ENCODE measurements around the gene GAR1. TPM values are rescaled to one million over a fixed set of nuclear protein-coding genes. Genes with fewer than 3 reads are reported as not detected.
A peak's percentile ranks its signal among the peaks of the same experiment; 100 is the strongest.

The GAR1 gene
- total and polyA plus RNA-seq, 9 of the 15 experiments (the other 6 are each of a cell fraction or from before 2014, with no cell fraction given) = 35.7 to 194 (median 68.2) TPM

- TF ChIP-seq ZNF696 (CRISPR knock-in tag; conservative IDR thresholded peaks at IDR 0.05) (no peak), CCAR2 (IDR thresholded peaks at IDR 0.05; ENCODE audit: low read depth, low read length) (no peak), SREBF1 (IDR thresholded peaks at IDR 0.05; ENCODE audit: borderline replicate concordance, low read depth, low read length) (no peak), MITF (IDR thresholded peaks at IDR 0.05) (no peak), TRIM28 (IDR thresholded peaks at IDR 0.05) (no peak), ZFP91 (CRISPR knock-in tag; IDR thresholded peaks at IDR 0.05) (no peak), PBX2 (CRISPR knock-in tag; IDR thresholded peaks at IDR 0.05; ENCODE audit: low read depth) (no peak), PBX2 (tag; conservative IDR thresholded peaks at IDR 0.05; ENCODE audit: low read depth) (peak; percentile 85), CBX3 (IDR thresholded peaks at IDR 0.05; ENCODE audit: borderline replicate concordance in 1 of 2, low read length in 2 of 2) (no peak), ZNF133 (CRISPR knock-in tag; IDR thresholded peaks at IDR 0.05) (no peak), SIN3B (IDR thresholded peaks at IDR 0.05; ENCODE audit: low read depth) (no peak), THRB (CRISPR knock-in tag; conservative IDR thresholded peaks at IDR 0.05) (peak; percentile 39; the same call in 1 of the 2 replicates), PTRF (tag; IDR thresholded peaks at IDR 0.05) (0 out of 2 replicates have a peak, but pooled peaks have one; percentile 17), ETV1 (tag; conservative IDR thresholded peaks at IDR 0.05; ENCODE audit: low read depth) (peak; percentile 62), RCOR1 (IDR thresholded peaks at IDR 0.05; ENCODE audit: borderline replicate concordance in 1 of 2, low read depth in 2 of 2, low read length in 2 of 2) (peak in 1 of 2 experiments; percentile 68; a peak in 1 of 4 replicates), RBM34 (IDR thresholded peaks at IDR 0.05; ENCODE audit: borderline replicate concordance, insufficient read depth, low read length) (no peak), RAD21 (CRISPR knock-in tag; conservative IDR thresholded peaks at IDR 0.05 in 1 of 2, IDR thresholded peaks at IDR 0.05 in 1 of 2) (no peak), EP400 (IDR thresholded peaks at IDR 0.05) (0 out of 2 replicates have a peak, but pooled peaks have one; percentile 32), CEBPG (CRISPR knock-in tag; IDR thresholded peaks at IDR 0.05) (peak; percentile 85), CEBPG (tag; conservative IDR thresholded peaks at IDR 0.05 in 1 of 2, IDR thresholded peaks at IDR 0.05 in 1 of 2) (peak; percentile 59 to 96), TEAD1 (CRISPR knock-in tag; IDR thresholded peaks at IDR 0.05) (peak in 1 of 2 experiments; percentile 52; a peak in 1 of 4 replicates)
Measured at GRCh38 chr4:109873791-109874514, 58.4 kb downstream of the GAR1 start (continued).

All from K562 (cell line).